Tibial nerve (tissue), 3 donors: ENCODE data around the gene SEPTIN5.

Experiments used
- POLR2A ChIP-seq, 2 donors: fragments of 450-650 bp; IDR thresholded peaks; one replicate each; pipeline ENCODE4 v1.6.1; 2017; ENCODE audit warnings: antibody characterized with exemption in 2 of 2, mild to moderate bottlenecking in 2 of 2, moderate library complexity in 2 of 2
- TF ChIP-seq, protein P1 (sequence below), 5 experiments: fragments of 200-600 bp in 3 of 5; fragments of 450-650 bp in 2 of 5; sonication (generic) in 3 of 5; IDR thresholded peaks; one replicate each; pipeline ENCODE4 v1.5.1; 2016 to 2019; ENCODE audit warnings: antibody characterized with exemption in 5 of 5, mild to moderate bottlenecking in 3 of 5, moderate library complexity in 2 of 5

DNA sequence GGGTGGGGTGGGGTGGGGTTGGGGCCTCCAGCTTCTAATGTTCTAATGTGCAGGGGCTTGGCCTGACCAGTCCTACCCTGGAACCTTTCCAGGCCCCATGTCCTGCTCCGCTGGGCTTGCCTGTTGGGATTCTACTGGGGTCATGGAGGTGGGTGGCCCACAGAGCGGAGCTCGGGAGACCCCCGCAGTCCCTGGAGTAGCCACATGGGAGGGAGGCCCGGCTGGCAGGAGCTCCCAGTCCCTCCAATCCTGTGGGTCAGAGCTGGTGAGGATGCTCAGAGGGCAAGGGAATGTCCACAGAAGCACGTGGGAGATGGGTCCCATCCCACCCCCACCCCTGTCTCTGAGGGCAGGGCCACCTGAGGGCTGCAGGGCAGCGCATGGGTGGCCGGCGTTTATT, 2.9 kb downstream of the SEPTIN5 start:
- TF ChIP-seq, protein P1, sequence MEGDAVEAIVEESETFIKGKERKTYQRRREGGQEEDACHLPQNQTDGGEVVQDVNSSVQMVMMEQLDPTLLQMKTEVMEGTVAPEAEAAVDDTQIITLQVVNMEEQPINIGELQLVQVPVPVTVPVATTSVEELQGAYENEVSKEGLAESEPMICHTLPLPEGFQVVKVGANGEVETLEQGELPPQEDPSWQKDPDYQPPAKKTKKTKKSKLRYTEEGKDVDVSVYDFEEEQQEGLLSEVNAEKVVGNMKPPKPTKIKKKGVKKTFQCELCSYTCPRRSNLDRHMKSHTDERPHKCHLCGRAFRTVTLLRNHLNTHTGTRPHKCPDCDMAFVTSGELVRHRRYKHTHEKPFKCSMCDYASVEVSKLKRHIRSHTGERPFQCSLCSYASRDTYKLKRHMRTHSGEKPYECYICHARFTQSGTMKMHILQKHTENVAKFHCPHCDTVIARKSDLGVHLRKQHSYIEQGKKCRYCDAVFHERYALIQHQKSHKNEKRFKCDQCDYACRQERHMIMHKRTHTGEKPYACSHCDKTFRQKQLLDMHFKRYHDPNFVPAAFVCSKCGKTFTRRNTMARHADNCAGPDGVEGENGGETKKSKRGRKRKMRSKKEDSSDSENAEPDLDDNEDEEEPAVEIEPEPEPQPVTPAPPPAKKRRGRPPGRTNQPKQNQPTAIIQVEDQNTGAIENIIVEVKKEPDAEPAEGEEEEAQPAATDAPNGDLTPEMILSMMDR (IDR thresholded peaks at IDR 0.05) = no peak
- TF ChIP-seq POLR2A (IDR thresholded peaks at IDR 0.05) = no peak
